Mesangial cell (primary cell): ENCODE data around the gene SEL1L3. TPM values are rescaled to one million over a fixed set of nuclear protein-coding genes. Genes with fewer than 3 reads are reported as not detected.

Experiments used
- total RNA-seq: library from RNA; depleted of rRNA; stranded (reverse); fragments of >200 nt; gene quantifications from 2 replicates; pipeline ENCODE4 v1.2.3, GENCODE V29; 2015

SEL1L3 gene
- 24.8 and 30.9 TPM in 2 replicates for total RNA-seq

DNA sequence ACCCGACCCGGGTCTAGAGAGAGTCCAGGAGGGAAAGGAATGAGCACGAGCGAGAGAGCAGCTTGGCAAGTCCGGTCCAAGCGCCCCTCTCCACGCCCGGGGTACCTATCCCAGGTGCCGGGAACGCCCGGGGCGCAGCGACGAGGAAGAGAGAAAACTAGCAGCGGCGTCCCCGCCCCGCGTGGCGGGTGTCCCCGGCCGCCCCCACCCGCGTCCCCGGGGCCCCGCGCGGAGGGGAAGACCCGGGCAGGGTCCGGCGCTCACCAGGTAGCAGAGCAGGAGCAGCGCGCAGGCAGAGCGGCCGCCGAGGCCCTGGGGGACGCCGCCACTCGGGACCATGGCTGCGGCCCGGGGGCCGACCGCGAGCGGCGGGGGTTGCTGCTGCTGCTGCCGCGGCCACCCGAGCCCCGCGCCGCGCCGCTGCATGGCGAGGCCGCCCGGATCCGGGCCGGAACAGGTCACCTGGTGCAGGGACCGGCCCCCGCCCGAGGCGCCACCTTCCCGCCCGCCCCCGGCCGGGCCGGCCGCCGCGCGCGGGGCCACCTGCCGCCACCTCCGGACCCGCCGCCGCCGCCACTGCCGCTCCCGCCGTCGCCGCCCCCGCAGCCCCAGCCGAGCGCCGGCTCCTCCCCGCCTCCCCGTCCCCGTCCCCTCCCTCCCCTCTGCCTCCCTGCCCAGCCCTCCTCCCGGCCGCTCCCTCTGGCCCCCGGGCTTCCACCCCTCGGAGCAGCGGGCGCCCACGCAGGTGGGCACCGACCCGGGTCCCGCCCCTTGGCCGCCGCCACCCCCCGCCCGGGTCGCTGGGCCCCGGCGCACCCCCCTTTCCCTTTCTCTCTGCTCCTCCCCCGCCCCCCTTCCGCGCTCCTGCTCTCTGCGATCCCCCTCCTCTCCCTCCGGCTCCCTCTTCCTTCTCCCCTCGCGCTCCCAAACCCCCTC, at the start of gene SEL1L3:
TSS of gene SEL1L3 (minus strand) at position 578 of the 936 bp plus-strand sequence. CDS start at position 426, 152 bp downstream.

Other genes starting within 250 kb of the SEL1L3 start
- gene SLC34A2, start 207.1 kb downstream of the SEL1L3 start, total RNA-seq: 2.7 TPM in 1 of 2 replicates, not detected in the other
- gene SMIM20, start 51.2 kb upstream of the SEL1L3 start, total RNA-seq: 31.4 and 33.8 TPM in 2 replicates